D721Med (cell line): ENCODE measurements around the gene PPP6R3.

Experiments used
- DNase-seq: peaks from one replicate; pipeline ENCODE4 v3.0.0; 2011; ENCODE audit warnings: low spot score; ENCODE audit not compliant: insufficient read length
- FAIRE-seq: peaks from 2 replicates; lab custom pipeline; 2011; peaks lifted over from hg19 to GRCh38; lab: Jason Lieb, UNC
- CTCF ChIP-seq: IDR thresholded peaks from 2 replicates; pipeline ENCODE4 v1.5.1; 2012; ENCODE audit warnings: mild to moderate bottlenecking, control low read depth; ENCODE audit not compliant: insufficient read depth; ENCODE audit errors: missing control alignments

Gene PPP6R3

GRCh38 chr11:68505596-68505995 is 45.0 kb downstream of the PPP6R3 start:
- DNase-seq (no peak), FAIRE-seq (no peak)

GRCh38 chr11:68506908-68507307 is 46.4 kb downstream of the PPP6R3 start:
- DNase-seq = no peak
- FAIRE-seq = no peak
- TF ChIP-seq CTCF = no peak

More at GRCh38 chr11:68505596-68505995, 45.0 kb downstream of the PPP6R3 start:
- no peak for TF ChIP-seq CTCF

GRCh38 chr11:68508425-68508824 is 47.9 kb downstream of the PPP6R3 start:
- DNase-seq (no peak), FAIRE-seq (no peak)
- no peak for TF ChIP-seq CTCF

GRCh38 chr11:68509066-68509465 is 48.5 kb downstream of the PPP6R3 start:
- FAIRE-seq = no peak
- TF ChIP-seq CTCF = no peak
- no peak for DNase-seq

- no peak for TF ChIP-seq CTCF
- no peak for FAIRE-seq
Measured at GRCh38 chr11:68513930-68514487, 53.5 kb downstream of the PPP6R3 start.

GRCh38 chr11:68517121-68517741 is 56.7 kb downstream of the PPP6R3 start:
- no peak for DNase-seq
- TF ChIP-seq CTCF = no peak
- FAIRE-seq = no peak

More at GRCh38 chr11:68513930-68514487, 53.5 kb downstream of the PPP6R3 start:
- DNase-seq = no peak

GRCh38 chr11:68518191-68518590 is 57.6 kb downstream of the PPP6R3 start:
- FAIRE-seq = no peak
- no peak for DNase-seq
- TF ChIP-seq CTCF = no peak
